ENCODE results near the gene TSPOAP1. TPM values are rescaled to one million over a fixed set of nuclear protein-coding genes. Genes with fewer than 3 reads are reported as not detected.

The TSPOAP1 gene
- total RNA-seq, 3 donors from 2014 or later = 2.6 to 42.1 (median 26.9) TPM

DNA sequence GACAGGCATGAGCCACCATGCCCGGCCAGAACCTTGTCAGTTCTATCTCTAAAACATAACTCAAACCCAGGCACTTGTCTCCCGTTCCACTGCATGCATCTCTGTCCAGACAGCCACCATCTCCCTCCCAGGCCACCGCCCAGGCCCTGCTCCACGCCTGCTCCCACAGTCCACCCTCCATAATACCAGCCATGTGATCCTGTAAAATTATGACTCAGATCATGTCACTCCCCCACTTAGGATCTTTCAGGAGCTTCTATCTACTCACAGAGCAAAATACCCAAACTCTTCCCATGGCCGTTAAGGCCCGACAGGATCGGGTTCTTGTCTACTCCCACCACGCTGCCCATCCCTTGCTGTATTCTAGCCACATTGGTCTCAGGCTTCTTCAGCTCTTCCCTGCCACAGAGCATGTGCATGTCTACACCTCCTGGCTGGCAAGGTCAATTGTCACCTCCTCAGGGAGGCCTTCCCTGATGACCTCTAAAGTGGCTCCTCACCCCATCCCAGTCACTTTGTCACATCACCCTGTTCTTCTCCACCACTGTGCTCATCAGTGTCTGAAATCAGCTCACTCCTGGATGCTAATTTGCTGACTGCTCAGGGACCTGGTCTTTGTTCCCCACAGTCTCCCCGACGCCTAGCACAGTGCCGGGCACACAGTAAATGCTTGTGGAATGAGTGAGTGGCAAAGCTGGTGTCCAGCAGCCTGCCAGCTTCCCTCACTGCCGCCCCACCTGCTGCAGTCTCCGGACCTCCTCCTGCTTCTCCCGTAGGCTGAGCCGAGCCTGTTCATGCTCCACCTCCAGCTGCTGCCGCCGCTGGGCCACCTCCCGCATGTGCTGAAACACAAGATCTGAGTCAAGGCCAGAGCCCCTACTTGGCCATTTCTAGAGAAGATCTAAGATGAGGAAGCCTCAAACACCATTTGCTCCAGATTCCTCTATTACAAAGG is 6.7 kb downstream of the TSPOAP1 start:
- intact Hi-C loops (cut with DNase I; ENCODE audit: low total_unique reads) = no loop called here
- no peak for DNase-seq (ENCODE audit: low spot score in 2 of 2)

DNA sequence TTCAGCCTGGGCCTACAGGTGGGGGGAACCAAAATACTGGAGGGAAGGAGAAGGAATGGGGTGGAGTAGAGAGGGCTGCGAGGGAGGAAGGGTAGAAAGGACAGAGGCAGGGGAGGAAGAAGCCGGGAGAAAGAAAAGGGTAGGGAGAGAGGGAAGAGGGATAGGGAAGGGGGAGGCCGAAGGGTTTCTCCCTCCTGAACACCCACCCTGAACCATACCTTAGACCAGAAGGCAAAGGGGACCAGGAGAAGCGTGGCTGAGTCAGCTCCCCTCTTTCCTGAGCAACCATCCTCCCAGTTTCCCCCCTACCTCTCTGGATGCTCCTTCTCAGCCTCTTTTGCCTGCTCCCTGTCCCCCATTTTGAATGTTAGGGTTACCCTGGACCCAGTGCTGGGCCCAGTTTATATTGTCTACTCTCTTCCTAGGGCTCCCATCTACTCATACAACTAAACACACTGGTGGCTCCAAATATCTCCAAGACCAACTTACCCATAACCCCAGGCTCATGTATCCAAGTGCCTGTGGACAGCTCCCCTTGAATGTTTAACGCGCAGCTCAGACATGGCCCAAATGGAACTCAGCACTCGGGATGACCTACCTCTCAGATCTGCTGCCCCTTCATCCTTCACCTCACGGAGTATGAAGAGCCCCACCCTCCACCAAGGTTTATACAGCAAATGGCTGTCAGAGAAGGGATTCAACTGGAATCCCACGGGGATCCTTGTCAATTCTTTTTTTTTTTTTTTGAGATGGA is 7.8 kb downstream of the TSPOAP1 start:
- H3K27ac ChIP-seq = no peak overlapping the region
- H3K9me3 ChIP-seq = no peaks in the 10 kb centered on the region
- intact Hi-C loops (cut with DNase I; ENCODE audit: low total_unique reads) = no loop called here
- H3K4me1 ChIP-seq = no peaks in the 10 kb centered on the region
- DNase-seq (ENCODE audit: low spot score in 2 of 2) = no peak
- no peaks in the 10 kb centered on the region for H3K27me3 ChIP-seq
- no peaks in the 10 kb centered on the region for H3K36me3 ChIP-seq
- H3K4me3 ChIP-seq = no peak overlapping the region
- TF ChIP-seq, protein P1, sequence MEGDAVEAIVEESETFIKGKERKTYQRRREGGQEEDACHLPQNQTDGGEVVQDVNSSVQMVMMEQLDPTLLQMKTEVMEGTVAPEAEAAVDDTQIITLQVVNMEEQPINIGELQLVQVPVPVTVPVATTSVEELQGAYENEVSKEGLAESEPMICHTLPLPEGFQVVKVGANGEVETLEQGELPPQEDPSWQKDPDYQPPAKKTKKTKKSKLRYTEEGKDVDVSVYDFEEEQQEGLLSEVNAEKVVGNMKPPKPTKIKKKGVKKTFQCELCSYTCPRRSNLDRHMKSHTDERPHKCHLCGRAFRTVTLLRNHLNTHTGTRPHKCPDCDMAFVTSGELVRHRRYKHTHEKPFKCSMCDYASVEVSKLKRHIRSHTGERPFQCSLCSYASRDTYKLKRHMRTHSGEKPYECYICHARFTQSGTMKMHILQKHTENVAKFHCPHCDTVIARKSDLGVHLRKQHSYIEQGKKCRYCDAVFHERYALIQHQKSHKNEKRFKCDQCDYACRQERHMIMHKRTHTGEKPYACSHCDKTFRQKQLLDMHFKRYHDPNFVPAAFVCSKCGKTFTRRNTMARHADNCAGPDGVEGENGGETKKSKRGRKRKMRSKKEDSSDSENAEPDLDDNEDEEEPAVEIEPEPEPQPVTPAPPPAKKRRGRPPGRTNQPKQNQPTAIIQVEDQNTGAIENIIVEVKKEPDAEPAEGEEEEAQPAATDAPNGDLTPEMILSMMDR (IDR thresholded peaks at IDR 0.05) = no peak
- TF ChIP-seq POLR2AphosphoS5 (IDR thresholded peaks at IDR 0.05) (no peak), POLR2A (IDR thresholded peaks at IDR 0.05) (no peak)

More for the DNA sequence above, 6.7 kb downstream of the TSPOAP1 start:
- TF ChIP-seq POLR2A (IDR thresholded peaks at IDR 0.05) = no peak
- no peak for TF ChIP-seq POLR2AphosphoS5 (IDR thresholded peaks at IDR 0.05)
- TF ChIP-seq, protein P1 (IDR thresholded peaks at IDR 0.05) = no peak
- H3K4me1 ChIP-seq = no peaks in the 10 kb centered on the region
- no peak overlapping the region for H3K4me3 ChIP-seq
- no peaks in the 10 kb centered on the region for H3K36me3 ChIP-seq
- H3K9me3 ChIP-seq = no peaks in the 10 kb centered on the region
- H3K27me3 ChIP-seq = no peaks in the 10 kb centered on the region
- H3K27ac ChIP-seq = no peak overlapping the region

DNA sequence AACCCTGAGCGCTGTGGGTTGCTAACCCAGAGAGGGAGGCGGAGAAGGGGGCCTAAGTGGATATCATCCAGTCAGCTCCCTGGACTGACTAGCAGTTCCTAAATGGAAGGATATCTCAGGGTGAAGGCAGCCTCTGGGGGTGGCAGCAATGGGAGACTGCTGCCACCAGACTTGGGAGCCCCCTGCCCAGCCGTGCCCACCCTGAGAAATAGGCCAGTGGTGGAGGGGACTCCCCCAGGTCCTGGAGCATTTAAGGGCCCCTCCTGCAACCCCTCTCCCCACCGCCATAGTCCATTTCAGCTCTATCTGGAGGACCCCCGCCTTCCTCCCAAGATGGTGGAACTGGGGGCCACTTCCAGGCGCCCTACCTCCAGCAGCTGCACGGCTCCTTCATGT is 8.4 kb downstream of the TSPOAP1 start:
- TF ChIP-seq, protein P1 (IDR thresholded peaks at IDR 0.05) = no peak
- TF ChIP-seq POLR2AphosphoS5 (IDR thresholded peaks at IDR 0.05) (no peak), POLR2A (IDR thresholded peaks at IDR 0.05) (no peak)
- Histone ChIP-seq H3K27me3 (no peaks in the 10 kb centered on the region), H3K4me3 (no peak overlapping the region), H3K36me3 (no peaks in the 10 kb centered on the region), H3K9me3 (no peaks in the 10 kb centered on the region), H3K27ac (no peak overlapping the region), H3K4me1 (no peaks in the 10 kb centered on the region)
- peak in 1 of 2 donors; percentile 38 for DNase-seq (ENCODE audit: low spot score in 2 of 2)
- intact Hi-C loops (cut with DNase I; ENCODE audit: low total_unique reads) = no loop called here

DNA sequence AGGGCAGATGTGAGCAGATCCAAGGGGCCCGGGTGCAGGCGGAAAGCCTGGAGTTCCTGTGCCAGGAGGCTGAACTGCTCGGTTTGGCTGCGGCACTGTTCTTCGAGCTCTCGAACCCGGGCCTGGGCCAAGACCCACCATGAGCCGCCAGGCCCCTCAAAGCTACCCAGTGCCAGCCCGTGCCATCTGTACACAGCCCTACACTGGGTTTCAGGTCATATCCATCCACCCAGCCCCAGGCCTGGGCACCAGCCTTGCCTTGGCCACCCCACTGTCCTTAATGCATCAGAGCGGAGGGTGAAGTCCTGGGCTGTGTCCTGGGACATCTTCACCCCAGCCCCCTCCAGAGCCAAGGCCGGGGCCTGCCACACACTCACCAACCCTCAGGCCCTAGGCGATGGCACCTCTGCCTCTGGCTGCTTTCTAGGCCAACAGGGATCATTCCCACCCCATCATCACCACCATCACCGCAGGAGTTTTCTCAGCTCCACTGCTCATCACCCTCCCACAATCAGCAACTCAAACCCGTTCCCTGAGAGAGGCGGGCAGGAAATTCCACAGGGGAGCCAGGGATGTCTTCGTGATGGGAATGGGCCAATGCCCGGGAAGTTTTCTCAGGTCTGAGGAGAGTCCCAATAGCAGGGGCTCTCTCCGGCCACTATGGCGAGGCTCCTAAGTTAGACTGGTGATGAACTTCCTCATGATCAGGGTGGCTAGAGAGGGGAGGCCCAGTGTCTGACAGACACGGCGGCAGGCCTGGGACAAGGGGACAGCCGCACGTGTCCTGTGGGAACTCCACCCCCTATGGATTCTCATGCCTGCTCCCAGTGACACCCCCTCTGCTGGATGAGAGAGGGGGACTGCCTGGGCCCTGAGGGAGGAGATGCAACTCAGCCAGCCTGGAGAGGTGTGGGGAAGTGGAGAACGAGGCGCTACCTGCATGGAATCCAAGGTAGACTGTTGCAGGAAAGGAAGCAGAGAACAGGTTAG is 9.1 kb downstream of the TSPOAP1 start:
- H3K36me3 ChIP-seq = no peaks in the 10 kb centered on the region
- no peak overlapping the region for H3K27ac ChIP-seq
- no peaks in the 10 kb centered on the region for H3K4me1 ChIP-seq
- DNase-seq (ENCODE audit: low spot score in 2 of 2) = peak in 1 of 2 donors; percentile 44
- no peak overlapping the region for H3K4me3 ChIP-seq
- H3K9me3 ChIP-seq = no peaks in the 10 kb centered on the region
- TF ChIP-seq POLR2A (IDR thresholded peaks at IDR 0.05) (no peak), POLR2AphosphoS5 (IDR thresholded peaks at IDR 0.05) (no peak)
- TF ChIP-seq, protein P1 (IDR thresholded peaks at IDR 0.05) = no peak
- intact Hi-C loops (cut with DNase I; ENCODE audit: low total_unique reads) = no loop called here
- no peaks in the 10 kb centered on the region for H3K27me3 ChIP-seq
